Activated CD4-positive, alpha-beta T cell treated with anti-CD3 and anti-CD28 coated beads, Interleukin-2, amount 50 U/mL, for 4 hours (primary cell): ENCODE data around the gene HSPBAP1.
"Not testable (repeated sequence)": the region's sequence is repeated elsewhere in the genome, so short reads cannot be mapped to it uniquely, and the experiment has no call there.

Experiments
- DNase-seq, 2 experiments: peaks; one replicate each; pipeline ENCODE4 v3.0.0-alpha.2; 2020

The HSPBAP1 gene

DNA sequence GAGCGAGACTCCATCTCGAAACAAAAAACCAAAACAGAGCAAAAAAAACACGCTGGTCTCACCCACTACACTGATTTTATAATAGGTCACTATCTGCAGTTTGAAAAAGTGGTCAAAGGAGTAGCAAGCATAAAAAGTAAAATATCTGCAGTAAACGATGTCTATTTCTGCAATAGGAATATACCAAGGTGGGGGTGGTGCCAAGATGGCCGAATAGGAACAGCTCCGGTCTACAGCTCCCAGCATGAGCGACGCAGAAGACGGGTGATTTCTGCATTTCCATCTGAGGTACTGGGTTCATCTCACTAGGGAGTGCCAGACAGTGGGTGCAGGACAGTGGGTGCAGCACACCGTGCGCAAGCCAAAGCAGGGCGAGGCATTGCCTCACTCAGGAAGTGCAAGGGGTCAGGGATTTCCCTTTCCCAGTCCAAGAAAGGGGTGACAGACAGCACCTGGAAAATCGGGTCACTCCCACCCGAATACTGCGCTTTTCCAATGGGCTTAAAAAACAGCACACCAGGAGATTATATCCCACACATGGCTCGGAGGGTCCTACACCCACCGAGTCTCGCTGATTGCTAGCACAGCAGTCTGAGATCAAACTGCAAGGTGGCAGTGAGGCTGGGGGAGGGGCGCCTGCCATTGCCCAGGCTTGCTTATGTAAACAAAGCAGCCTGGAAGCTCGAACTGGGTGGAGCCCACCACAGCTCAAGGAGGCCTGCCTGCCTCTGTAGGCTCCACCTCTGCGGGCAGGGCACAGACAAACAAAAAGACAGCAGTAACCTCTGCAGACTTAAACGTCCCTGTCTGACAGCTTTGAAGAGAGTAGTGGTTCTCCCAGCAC, 60.7 kb downstream of the HSPBAP1 start:
- not testable (repeated sequence) for DNase-seq

GRCh38 chr3:122730240-122730639, 63.4 kb downstream of the HSPBAP1 start:
- no peak for DNase-seq

GRCh38 chr3:122728756-122729514, 64.7 kb downstream of the HSPBAP1 start:
- no peak for DNase-seq

DNA sequence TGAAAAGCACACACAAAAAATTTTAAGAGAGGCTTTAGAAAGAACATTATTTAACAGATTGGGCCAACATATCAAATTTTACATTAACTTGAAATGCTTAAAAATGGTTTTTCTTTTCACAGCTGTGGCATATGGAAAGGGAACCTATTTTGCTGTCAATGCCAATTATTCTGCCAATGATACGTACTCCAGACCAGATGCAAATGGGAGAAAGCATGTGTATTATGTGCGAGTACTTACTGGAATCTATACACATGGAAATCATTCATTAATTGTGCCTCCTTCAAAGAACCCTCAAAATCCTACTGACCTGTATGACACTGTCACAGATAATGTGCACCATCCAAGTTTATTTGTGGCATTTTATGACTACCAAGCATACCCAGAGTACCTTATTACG, 65.4 kb downstream of the HSPBAP1 start:
- no peak for DNase-seq

DNA sequence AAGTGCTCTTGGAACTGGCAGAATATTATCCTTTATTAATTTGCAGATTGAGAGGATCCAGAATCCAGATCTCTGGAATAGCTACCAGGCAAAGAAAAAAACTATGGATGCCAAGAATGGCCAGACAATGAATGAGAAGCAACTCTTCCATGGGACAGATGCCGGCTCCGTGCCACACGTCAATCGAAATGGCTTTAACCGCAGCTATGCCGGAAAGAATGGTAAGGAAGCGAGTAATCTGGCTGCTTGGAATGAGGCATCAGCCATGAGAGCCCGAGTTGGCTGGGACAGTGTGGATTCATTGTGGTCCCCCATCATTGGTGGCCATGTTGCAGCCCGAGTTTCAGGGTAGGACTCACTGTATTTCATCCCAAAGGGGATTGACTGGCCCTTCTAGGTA, 65.9 kb downstream of the HSPBAP1 start:
- DNase-seq, result no peak

GRCh38 chr3:122727294-122727693, 66.3 kb downstream of the HSPBAP1 start:
- DNase-seq, result no peak

DNA sequence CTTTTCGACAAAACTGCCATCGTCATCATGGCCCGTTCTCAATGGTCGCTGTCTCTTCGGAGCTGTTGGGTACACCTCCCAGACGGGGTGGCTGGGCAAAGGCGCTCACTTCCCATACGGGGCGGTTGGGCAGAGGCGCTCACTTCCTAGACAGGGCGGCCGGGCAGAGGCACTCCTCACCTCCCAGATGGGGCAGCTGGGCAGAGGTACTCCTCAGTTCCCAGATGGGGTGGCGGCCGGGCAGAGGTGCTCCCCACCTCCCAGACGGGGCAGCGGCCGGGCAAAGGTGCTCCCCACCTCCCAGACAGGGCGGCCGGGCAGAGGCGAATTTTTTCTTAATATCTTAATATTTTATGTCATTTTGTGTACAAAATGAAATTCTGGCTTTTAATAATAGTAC, 68.5 kb downstream of the HSPBAP1 start:
- DNase-seq, result no peak

- DNase-seq, result no peak
Measured at GRCh38 chr3:122719273-122719921, 74.2 kb downstream of the HSPBAP1 start.

GRCh38 chr3:122716667-122717066, 77.0 kb downstream of the HSPBAP1 start:
- DNase-seq, result no peak

- DNase-seq, result no peak
Measured at GRCh38 chr3:122714273-122714672, 79.4 kb downstream of the HSPBAP1 start.

DNA sequence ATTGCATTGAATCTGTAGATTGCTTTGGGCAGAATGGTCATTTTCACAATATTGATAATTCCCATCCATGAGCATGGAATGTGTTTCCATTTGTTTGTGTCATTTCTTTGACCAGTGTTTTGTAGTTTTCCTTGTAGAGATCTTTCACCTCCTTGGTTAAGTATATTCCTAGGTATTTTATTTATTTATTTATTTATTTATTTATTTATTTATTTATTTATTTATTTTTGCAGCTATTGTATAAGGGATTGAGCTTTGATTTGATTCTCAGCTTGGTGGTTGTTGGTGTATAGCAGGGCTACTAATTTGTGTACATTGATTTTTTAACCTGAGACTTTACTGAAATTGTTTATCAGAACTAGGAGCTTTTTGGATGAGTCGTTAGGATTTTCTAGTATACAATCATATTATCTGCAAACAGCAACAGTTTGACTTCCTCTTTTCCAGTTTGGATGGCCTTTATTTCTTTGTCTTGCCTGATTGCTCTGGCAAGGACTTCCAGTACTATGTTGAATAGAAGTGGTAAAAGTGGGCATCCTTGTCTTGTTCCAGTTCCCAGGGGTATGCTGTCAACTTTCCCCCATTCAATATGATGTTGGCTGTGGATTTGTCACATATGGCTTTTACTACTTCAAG, 82.9 kb downstream of the HSPBAP1 start:
- DNase-seq, result not testable (repeated sequence)

- DNase-seq, result no peak
Measured at GRCh38 chr3:122705379-122705778, 88.3 kb downstream of the HSPBAP1 start.

DNA sequence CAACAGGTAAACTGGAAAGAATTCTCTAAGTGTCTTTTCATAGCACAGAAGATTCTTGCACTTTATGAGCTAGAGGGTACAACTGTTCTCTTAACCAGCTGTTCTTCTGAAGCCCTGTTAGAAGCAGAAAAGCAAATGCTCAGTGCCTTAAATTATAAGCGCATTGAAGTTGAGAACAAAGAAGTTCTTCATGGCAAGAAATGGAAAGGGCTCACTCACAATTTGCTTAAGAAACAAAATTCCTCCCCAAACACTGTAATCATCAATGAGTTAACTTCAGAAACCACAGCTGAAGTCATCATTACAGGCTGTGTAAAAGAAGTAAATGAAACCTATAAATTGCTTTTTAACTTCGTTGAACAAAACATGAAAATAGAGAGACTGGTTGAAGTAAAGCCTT, 93.4 kb downstream of the HSPBAP1 start:
- DNase-seq, result no peak

DNA sequence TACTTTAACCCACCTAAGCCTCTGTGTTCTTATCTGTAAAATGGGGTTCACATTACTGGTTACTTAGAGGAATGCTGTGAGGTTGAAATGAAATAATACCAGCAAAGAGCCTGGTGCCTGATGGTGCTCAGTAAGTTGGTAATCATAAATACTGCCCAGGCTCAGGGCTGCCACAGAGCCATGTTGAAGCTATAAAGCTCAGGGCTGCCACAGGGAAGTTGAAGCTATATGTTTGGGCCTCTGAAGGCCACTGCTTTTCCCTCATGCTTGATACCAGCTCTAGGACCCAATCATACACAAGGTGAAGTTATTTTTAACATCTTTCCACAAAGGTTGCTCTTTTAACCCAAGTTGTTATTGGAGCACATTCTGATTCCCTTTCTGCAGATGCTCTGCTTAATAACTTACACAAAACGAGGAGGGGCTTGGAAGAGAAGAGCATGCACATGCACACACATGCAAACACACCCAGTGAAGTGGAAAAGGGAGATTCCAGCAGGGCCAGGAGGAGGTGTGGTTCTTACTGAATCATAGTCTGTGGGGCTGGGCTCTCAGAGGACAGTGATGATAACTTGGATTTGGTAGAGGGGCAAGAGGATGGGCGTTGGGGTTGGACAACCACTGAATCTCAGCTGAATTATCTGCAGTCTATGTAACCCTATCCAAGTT, 95.5 kb downstream of the HSPBAP1 start:
- DNase-seq, result no peak

- no peak for DNase-seq
Measured at GRCh38 chr3:122695927-122696561, 97.6 kb downstream of the HSPBAP1 start.

- DNase-seq, result no peak
Measured at GRCh38 chr3:122694966-122695365, 98.7 kb downstream of the HSPBAP1 start.

- no peak for DNase-seq
Measured at GRCh38 chr3:122692674-122693073, 101.0 kb downstream of the HSPBAP1 start.

GRCh38 chr3:122691195-122691594, 102.4 kb downstream of the HSPBAP1 start:
- DNase-seq, result no peak

GRCh38 chr3:122690096-122690495, 103.5 kb downstream of the HSPBAP1 start:
- DNase-seq, result no peak
